Measurements from ENCODE around the gene CDK5.

DNA sequence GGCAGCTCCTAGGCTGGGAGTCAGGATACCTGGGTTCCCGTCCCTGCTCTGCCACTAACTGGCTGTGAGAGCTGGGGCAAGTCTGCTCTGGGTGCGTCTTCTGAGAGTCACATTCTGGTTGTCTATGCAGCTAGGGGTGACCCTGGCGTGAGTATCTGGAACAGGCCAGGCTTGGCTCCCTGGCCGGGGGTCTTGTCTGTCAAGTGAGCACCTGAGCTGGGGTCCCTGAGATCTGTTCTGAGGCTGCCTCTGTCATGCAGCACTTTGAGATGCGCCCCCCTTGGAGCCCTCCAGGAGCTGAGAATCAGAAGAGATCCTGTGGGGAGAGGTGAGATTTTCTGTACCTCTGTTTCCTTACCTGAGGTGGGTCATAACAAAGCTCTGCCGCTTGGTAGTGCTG is 36.1 kb upstream of the CDK5 start:
- TF ChIP-seq, protein P1, sequence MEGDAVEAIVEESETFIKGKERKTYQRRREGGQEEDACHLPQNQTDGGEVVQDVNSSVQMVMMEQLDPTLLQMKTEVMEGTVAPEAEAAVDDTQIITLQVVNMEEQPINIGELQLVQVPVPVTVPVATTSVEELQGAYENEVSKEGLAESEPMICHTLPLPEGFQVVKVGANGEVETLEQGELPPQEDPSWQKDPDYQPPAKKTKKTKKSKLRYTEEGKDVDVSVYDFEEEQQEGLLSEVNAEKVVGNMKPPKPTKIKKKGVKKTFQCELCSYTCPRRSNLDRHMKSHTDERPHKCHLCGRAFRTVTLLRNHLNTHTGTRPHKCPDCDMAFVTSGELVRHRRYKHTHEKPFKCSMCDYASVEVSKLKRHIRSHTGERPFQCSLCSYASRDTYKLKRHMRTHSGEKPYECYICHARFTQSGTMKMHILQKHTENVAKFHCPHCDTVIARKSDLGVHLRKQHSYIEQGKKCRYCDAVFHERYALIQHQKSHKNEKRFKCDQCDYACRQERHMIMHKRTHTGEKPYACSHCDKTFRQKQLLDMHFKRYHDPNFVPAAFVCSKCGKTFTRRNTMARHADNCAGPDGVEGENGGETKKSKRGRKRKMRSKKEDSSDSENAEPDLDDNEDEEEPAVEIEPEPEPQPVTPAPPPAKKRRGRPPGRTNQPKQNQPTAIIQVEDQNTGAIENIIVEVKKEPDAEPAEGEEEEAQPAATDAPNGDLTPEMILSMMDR (IDR thresholded peaks at IDR 0.05) = no peak
- TF ChIP-seq POLR2A (IDR thresholded peaks at IDR 0.05) (no peak), POLR2AphosphoS5 (IDR thresholded peaks at IDR 0.05) (no peak)

All from breast epithelium (tissue), 3 donors.